HEK293 (cell line): ENCODE data around the gene DTX2.
"Not testable (repeated sequence)": the region's sequence is repeated elsewhere in the genome, so short reads cannot be mapped to it uniquely, and the experiment has no call there.

ENCODE experiments used
- REPIN1 ChIP-seq: fragments of 450-650 bp; formaldehyde crosslinking; IDR thresholded peaks from 2 replicates; pipeline ENCODE4 v1.5.1; 2017; ENCODE audit warnings: missing biosample characterization, missing genetic modification characterization, low read depth
- ZBTB1 ChIP-seq: fragments of 450-650 bp; formaldehyde crosslinking; IDR thresholded peaks from 2 replicates; pipeline ENCODE4 v1.5.1; 2016; ENCODE audit warnings: missing biosample characterization, missing genetic modification characterization
- TF ChIP-seq, protein P1 (sequence below): fragments of 450-650 bp; formaldehyde crosslinking; IDR thresholded peaks from 2 replicates; pipeline ENCODE4 v1.5.1; 2016; ENCODE audit warnings: missing biosample characterization, missing genetic modification characterization
- TF ChIP-seq, protein P2 (sequence below): fragments of 450-650 bp; formaldehyde crosslinking; IDR thresholded peaks from 2 replicates; pipeline ENCODE4 v1.5.1; 2016; ENCODE audit warnings: missing biosample characterization, missing genetic modification characterization

DNA sequence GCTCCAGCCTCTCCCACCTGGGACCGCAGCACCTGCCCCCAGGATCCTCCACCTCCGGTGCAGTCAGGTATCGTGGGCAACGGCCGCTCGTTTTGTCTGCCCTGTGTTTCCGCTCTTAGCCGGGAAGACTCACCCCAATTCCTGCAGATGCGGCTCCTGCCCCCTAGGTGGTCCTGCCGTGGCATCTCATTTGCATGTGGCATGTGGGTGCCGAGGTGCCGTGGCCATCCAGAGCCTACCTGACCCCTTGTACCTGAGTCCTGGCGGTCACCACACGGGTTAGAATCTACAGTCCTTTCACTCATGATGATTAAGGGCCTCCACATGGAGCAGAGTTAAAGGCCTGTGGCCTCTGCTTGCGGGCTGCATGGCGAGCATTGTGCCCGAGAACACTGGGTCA, 21.6 kb downstream of the DTX2 start:
- TF ChIP-seq, protein P1, sequence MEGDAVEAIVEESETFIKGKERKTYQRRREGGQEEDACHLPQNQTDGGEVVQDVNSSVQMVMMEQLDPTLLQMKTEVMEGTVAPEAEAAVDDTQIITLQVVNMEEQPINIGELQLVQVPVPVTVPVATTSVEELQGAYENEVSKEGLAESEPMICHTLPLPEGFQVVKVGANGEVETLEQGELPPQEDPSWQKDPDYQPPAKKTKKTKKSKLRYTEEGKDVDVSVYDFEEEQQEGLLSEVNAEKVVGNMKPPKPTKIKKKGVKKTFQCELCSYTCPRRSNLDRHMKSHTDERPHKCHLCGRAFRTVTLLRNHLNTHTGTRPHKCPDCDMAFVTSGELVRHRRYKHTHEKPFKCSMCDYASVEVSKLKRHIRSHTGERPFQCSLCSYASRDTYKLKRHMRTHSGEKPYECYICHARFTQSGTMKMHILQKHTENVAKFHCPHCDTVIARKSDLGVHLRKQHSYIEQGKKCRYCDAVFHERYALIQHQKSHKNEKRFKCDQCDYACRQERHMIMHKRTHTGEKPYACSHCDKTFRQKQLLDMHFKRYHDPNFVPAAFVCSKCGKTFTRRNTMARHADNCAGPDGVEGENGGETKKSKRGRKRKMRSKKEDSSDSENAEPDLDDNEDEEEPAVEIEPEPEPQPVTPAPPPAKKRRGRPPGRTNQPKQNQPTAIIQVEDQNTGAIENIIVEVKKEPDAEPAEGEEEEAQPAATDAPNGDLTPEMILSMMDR = not testable (repeated sequence)
- TF ChIP-seq, protein P2, sequence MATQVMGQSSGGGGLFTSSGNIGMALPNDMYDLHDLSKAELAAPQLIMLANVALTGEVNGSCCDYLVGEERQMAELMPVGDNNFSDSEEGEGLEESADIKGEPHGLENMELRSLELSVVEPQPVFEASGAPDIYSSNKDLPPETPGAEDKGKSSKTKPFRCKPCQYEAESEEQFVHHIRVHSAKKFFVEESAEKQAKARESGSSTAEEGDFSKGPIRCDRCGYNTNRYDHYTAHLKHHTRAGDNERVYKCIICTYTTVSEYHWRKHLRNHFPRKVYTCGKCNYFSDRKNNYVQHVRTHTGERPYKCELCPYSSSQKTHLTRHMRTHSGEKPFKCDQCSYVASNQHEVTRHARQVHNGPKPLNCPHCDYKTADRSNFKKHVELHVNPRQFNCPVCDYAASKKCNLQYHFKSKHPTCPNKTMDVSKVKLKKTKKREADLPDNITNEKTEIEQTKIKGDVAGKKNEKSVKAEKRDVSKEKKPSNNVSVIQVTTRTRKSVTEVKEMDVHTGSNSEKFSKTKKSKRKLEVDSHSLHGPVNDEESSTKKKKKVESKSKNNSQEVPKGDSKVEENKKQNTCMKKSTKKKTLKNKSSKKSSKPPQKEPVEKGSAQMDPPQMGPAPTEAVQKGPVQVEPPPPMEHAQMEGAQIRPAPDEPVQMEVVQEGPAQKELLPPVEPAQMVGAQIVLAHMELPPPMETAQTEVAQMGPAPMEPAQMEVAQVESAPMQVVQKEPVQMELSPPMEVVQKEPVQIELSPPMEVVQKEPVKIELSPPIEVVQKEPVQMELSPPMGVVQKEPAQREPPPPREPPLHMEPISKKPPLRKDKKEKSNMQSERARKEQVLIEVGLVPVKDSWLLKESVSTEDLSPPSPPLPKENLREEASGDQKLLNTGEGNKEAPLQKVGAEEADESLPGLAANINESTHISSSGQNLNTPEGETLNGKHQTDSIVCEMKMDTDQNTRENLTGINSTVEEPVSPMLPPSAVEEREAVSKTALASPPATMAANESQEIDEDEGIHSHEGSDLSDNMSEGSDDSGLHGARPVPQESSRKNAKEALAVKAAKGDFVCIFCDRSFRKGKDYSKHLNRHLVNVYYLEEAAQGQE (tag by site-specific recombination) = not testable (repeated sequence)
- not testable (repeated sequence) for TF ChIP-seq REPIN1, ZBTB1 (tag by site-specific recombination)
